Endodermal cell (in vitro differentiated cells): ENCODE results near the gene MRPS34. TPM values are rescaled to one million over a fixed set of nuclear protein-coding genes. Genes with fewer than 3 reads are reported as not detected.

Experiments used
- DNase-seq: peaks from one replicate; pipeline ENCODE4 v3.0.0-alpha.2; 2017
- H3K27ac ChIP-seq: 2 replicates; pipeline ENCODE4 v1.5.1; 2013; ENCODE audit warnings: mild to moderate bottlenecking, low read depth, low read length, moderate library complexity
- H3K27me3 ChIP-seq: 2 replicates; pipeline ENCODE4 v1.6.1; 2013; ENCODE audit warnings: mild to moderate bottlenecking, low read length, moderate library complexity; ENCODE audit not compliant: insufficient read depth, control insufficient read depth, poor library complexity, severe bottlenecking
- H3K36me3 ChIP-seq: 2 replicates; pipeline ENCODE4 v1.7.0; 2013; ENCODE audit warnings: mild to moderate bottlenecking, low read length, moderate library complexity; ENCODE audit not compliant: control insufficient read depth, insufficient read depth
- H3K4me1 ChIP-seq: one replicate; pipeline ENCODE4 v1.7.0; 2013; ENCODE audit warnings: low read length; ENCODE audit not compliant: control insufficient read depth, insufficient read depth
- H3K4me3 ChIP-seq: 2 replicates; pipeline ENCODE4 v1.5.1; 2013; ENCODE audit warnings: mild to moderate bottlenecking, low read length, moderate library complexity
- H3K9ac ChIP-seq: 2 replicates; pipeline ENCODE4 v1.6.1; 2013; ENCODE audit warnings: mild to moderate bottlenecking, low read length, moderate library complexity; ENCODE audit not compliant: poor library complexity, severe bottlenecking; ENCODE audit errors: extremely low read depth
- H3K9me3 ChIP-seq: 2 replicates; pipeline ENCODE4 v1.6.1; 2013; ENCODE audit warnings: mild to moderate bottlenecking, low read length, moderate library complexity; ENCODE audit not compliant: control insufficient read depth
- H3K27ac Mint-ChIP-seq: 2 replicates; pipeline ENCODE4 v1.8.0; 2020; ENCODE audit warnings: mixed read lengths
- H3K27me3 Mint-ChIP-seq: 2 replicates; pipeline ENCODE4 v1.8.0; 2021; ENCODE audit warnings: mild to moderate bottlenecking, mixed read lengths; ENCODE audit not compliant: insufficient read depth
- H3K36me3 Mint-ChIP-seq: 2 replicates; pipeline ENCODE4 v1.8.0; 2020; ENCODE audit warnings: low read depth, mixed read lengths
- H3K4me1 Mint-ChIP-seq: 2 replicates; pipeline ENCODE4 v1.8.0; 2020; ENCODE audit warnings: mixed read lengths
- H3K4me3 Mint-ChIP-seq: 2 replicates; pipeline ENCODE4 v1.8.0; 2020; ENCODE audit warnings: mild to moderate bottlenecking, moderate library complexity, mixed read lengths
- H3K9me3 Mint-ChIP-seq: 2 replicates; pipeline ENCODE4 v1.8.0; 2020; ENCODE audit warnings: mild to moderate bottlenecking, mixed read lengths
- WGBS, 2 experiments: methylation state at CpG; one replicate each; pipeline versions ENCODE4 v1.1.5 to v1.1.7; 2013; ENCODE audit warnings: missing lambda C conversion rate in 2 of 2, mixed read lengths in 1 of 2; ENCODE audit not compliant: insufficient coverage in 1 of 2, insufficient read length in 1 of 2; 5-methylcytosine and 5-hydroxymethylcytosine counted together
- total RNA-seq, 2 donors: library from RNA; stranded (reverse); fragmentation: NEBNext Ultra II Directional in 1 of 2; extraction: Animal tissue kit (Norgen Biotek cat#: 25700) in 1 of 2; gene quantifications; 2 replicates in 1 of 2; 3 replicates in 1 of 2; pipeline ENCODE4 v1.2.1, GENCODE V29; 2021
- TF ChIP-seq, protein P1 (sequence below): fragments of 200-600 bp; sonication (generic); conservative IDR thresholded peaks from 2 replicates; pipeline ENCODE4 v1.5.0; 2021; ENCODE audit warnings: antibody characterized with exemption, mild to moderate bottlenecking

The MRPS34 gene
- total RNA-seq, 2 donors from 2014 or later, result 137 to 164 TPM

DNA sequence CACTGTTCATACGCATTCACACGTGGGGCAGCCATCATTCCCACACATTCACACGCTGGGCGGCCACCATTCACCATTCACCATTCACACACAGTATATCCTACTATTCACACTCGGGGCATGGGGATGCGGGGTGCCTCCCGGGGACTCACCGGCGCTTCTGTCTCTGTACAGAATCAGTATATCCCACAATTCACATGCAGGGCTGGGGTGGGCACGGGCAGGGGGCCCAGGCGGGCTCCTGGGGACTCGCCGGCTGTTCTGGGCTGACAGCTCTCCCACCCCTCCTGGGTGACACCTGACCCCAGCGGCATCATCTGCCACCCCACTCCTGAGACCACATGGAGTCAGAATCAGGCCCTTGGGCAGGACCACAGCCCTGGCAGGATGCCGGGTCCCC, 11.2 kb downstream of the MRPS34 start:
- Histone ChIP-seq H3K4me3 (no peak overlapping the region), H3K4me1 (no peaks in the 10 kb centered on the region), H3K9me3 (no peaks in the 10 kb centered on the region), H3K9ac (no peak overlapping the region), H3K27me3 (no peaks in the 10 kb centered on the region), H3K36me3 (peaks cover 15% of the 10 kb centered on the region), H3K27ac (no peak overlapping the region)
- no peak for DNase-seq
- Mint-ChIP-seq H3K4me1 (no peaks in the 10 kb centered on the region), H3K27me3 (no peaks in the 10 kb centered on the region), H3K36me3 (peaks cover 15% of the 10 kb centered on the region), H3K9me3 (no peaks in the 10 kb centered on the region), H3K4me3 (no peak overlapping the region), H3K27ac (no peak overlapping the region)
- TF ChIP-seq, protein P1, sequence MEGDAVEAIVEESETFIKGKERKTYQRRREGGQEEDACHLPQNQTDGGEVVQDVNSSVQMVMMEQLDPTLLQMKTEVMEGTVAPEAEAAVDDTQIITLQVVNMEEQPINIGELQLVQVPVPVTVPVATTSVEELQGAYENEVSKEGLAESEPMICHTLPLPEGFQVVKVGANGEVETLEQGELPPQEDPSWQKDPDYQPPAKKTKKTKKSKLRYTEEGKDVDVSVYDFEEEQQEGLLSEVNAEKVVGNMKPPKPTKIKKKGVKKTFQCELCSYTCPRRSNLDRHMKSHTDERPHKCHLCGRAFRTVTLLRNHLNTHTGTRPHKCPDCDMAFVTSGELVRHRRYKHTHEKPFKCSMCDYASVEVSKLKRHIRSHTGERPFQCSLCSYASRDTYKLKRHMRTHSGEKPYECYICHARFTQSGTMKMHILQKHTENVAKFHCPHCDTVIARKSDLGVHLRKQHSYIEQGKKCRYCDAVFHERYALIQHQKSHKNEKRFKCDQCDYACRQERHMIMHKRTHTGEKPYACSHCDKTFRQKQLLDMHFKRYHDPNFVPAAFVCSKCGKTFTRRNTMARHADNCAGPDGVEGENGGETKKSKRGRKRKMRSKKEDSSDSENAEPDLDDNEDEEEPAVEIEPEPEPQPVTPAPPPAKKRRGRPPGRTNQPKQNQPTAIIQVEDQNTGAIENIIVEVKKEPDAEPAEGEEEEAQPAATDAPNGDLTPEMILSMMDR, result no peak
- 95 to 97% methylated on average over 9 to 15 of the region's 15 CpGs for WGBS, 2 experiments

DNA sequence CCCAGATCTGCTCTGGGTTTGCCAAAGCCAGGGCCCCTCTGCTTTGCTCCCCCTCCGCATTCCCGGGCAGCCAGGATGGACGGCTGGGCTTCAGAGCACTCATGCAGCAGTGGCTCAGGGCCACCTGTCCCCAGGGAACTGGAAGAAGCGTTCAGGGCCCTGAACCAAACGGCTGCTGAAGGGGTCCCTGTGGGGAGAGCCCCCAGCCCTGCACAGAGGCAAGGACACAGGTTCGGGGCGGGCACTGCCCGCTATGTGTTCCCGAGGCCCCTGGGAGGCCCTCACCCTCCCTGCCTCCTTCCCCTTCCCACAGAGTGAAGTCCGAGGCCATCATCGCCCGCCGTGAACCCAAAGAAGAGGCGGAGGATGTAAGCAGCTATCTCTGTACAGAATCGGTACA, 12.0 kb downstream of the MRPS34 start:
- Histone ChIP-seq H3K4me1 (no peaks in the 10 kb centered on the region), H3K9me3 (no peaks in the 10 kb centered on the region), H3K27ac (no peak overlapping the region), H3K36me3 (peaks cover 18% of the 10 kb centered on the region), H3K4me3 (no peak overlapping the region), H3K27me3 (no peaks in the 10 kb centered on the region), H3K9ac (no peak overlapping the region)
- DNase-seq, result no peak
- Mint-ChIP-seq H3K36me3 (peaks cover 14% of the 10 kb centered on the region), H3K27ac (no peak overlapping the region), H3K4me1 (no peaks in the 10 kb centered on the region), H3K27me3 (no peaks in the 10 kb centered on the region), H3K9me3 (no peaks in the 10 kb centered on the region), H3K4me3 (no peak overlapping the region)
- 95 to 98% methylated on average over 7 to 15 of the region's 15 CpGs for WGBS, 2 experiments
- TF ChIP-seq, protein P1, result no peak

DNA sequence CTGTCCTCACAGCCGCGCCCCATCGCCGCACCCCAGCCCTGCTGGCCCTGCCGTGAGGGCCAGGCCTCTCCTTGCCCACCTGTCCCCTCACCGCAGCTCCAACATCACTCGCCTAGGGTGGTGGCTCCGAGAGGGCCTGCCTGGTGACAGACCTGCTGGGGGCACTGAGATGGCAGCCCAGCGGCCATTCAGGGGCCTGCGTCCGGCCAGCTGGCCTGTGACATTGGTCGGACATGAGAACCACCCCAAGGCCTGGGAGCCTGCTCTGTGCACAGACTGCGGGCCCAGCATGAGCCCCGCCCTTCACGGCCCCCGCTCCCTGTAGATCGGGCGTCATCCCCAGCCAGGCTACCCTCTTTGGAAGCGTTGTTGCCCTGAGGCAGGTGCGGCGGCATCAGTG, 13.4 kb downstream of the MRPS34 start:
- Histone ChIP-seq H3K4me3 (no peak overlapping the region), H3K4me1 (no peaks in the 10 kb centered on the region), H3K9ac (no peak overlapping the region), H3K27me3 (no peaks in the 10 kb centered on the region), H3K27ac (no peak overlapping the region), H3K9me3 (no peaks in the 10 kb centered on the region), H3K36me3 (peaks cover 18% of the 10 kb centered on the region)
- Mint-ChIP-seq H3K27me3 (no peaks in the 10 kb centered on the region), H3K4me1 (no peaks in the 10 kb centered on the region), H3K9me3 (no peaks in the 10 kb centered on the region), H3K36me3 (peaks cover 18% of the 10 kb centered on the region), H3K27ac (no peak overlapping the region), H3K4me3 (no peak overlapping the region)
- DNase-seq, result no peak
- TF ChIP-seq, protein P1, result no peak
- WGBS, 2 experiments, result 93 to 96% methylated on average over 13 to 21 of the region's 21 CpGs
